Measurements from ENCODE around the gene KCNAB2.

DNA sequence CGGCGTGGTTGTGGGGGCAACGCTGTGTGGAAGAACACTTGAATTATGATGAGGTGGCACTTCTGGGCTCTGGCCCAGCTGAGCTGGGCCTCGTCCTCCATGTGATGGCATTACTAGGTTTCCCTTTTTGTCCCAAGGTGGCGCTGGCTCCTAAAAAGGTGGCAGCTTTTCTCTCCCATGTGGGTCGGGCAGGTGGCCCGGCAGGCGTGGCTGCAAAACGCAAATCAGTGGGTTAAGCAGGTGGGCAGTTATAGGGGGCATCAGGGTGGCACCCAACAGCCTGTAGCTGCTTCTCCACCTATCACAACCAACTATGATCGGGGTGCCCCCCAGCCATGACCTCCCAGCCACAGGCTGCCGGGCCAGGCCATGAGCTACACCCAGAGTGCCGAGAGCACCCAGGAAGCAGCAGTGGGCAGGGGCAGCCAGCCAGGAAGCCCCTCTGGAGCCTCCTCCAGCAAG is 59.6 kb downstream of the KCNAB2 start:
- TF ChIP-seq, protein P1, sequence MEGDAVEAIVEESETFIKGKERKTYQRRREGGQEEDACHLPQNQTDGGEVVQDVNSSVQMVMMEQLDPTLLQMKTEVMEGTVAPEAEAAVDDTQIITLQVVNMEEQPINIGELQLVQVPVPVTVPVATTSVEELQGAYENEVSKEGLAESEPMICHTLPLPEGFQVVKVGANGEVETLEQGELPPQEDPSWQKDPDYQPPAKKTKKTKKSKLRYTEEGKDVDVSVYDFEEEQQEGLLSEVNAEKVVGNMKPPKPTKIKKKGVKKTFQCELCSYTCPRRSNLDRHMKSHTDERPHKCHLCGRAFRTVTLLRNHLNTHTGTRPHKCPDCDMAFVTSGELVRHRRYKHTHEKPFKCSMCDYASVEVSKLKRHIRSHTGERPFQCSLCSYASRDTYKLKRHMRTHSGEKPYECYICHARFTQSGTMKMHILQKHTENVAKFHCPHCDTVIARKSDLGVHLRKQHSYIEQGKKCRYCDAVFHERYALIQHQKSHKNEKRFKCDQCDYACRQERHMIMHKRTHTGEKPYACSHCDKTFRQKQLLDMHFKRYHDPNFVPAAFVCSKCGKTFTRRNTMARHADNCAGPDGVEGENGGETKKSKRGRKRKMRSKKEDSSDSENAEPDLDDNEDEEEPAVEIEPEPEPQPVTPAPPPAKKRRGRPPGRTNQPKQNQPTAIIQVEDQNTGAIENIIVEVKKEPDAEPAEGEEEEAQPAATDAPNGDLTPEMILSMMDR (IDR thresholded peaks at IDR 0.05): no peak
- TF ChIP-seq POLR2A (IDR thresholded peaks at IDR 0.05): no peak

All from lower leg skin (tissue), 3 donors.